ENCODE results near the gene METRN.
"Not testable (repeated sequence)": the region's sequence is repeated elsewhere in the genome, so short reads cannot be mapped to it uniquely, and the experiment has no call there.

Gene METRN

DNA sequence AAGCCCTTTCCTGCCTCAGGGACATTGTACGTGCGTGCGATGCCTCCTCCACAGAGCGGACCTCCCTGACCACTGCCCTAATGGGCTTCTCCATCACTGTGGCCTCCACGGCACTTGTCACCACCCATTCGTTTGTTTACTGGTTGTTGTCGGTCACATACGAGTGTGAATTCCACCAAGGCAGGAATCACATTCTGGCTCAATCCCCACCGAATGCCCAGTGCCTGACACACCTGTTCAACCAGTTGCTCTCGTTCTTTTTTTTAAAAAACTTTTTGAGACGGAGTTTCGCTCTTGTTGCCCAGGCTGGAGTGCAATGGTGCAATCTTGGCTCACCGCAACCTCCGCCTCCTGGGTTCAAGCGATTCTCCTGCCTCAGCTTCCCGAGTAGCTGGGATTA is 23.7 kb upstream of the METRN start:
- DNase-seq (ENCODE audit: low read depth in 2 of 2): not testable (repeated sequence)

DNA sequence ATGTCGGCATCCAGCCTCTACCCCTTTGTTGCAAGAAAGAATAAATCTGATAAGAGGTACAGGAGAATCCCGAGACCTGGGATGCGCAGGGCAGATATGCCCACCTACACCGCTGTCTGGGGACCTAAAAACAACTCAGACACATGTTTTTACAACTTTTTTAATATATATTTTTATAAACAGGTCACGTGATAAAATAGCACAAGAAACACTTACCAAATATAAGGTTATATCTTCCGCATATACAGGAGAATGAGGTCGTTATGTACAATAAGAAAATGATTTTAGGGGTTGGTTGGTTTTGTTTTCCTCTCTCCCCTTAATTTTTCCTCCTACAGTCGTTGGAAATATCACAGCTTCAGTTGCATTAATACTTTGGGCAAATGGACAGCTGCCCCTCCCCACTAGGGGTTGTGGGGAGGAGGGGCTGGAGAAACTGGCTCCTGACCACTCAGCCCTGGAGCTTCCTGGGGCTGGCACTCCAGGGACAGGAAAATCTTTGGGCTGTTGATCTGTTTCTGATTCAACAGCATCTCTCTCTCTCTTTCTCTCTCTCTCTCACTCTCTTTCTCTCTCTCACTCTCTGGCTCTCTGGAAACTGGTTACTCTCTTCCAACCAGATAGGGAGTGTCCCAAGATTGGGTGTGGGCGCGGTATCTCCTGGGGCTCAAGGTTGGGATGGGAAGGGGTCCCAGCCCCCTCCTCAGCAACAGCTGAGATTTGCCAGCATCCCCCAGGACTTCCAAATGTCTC is 22.4 kb upstream of the METRN start:
- no peak for DNase-seq (ENCODE audit: low read depth in 2 of 2)

DNA sequence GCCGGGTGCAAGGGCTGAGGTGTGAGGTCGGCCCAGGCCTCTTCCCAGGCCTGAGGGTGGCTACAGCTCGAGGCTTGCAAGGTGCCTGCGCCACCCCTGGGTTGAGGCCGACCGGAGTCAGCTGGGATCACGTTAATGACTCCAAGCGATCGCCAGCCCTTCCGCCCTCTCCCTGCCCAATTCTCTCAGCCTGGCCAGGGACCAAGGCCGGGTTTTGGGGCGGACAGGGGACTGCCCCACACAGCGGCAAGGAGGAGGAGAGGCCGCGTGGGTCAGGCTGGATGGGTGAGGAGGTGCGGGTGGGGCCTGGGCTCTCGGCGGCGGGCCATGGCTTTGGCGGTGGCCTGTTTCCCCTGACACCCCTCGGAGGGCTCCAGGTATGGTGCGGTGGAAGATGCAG is 21.6 kb upstream of the METRN start:
- no peak for DNase-seq (ENCODE audit: low read depth in 2 of 2)

DNA sequence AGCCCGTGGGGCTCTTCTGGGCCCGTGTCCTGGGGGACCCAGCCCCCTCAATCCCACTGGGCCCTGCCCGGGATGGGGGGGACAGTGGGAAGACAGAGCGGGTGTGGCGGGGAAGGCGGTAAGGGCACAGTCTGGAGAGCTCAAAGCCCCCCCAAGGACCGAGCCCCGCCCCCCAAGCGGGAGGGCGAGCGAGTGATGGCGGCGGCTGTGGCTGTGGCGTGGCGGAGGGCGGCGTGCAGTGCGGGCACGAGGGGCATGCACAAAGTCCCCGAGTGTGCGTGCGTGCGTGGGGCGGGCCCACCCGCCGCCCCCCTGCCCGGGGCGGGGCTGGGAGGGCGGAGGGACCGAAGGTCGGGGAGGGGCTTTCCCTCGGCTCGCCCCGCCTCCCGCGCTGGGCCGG is 21.2 kb upstream of the METRN start:
- DNase-seq (ENCODE audit: low read depth in 2 of 2): no peak

- no peak for DNase-seq (ENCODE audit: low read depth in 2 of 2)
Observed at GRCh38 chr16:694187-694862, 20.6 kb upstream of the METRN start.

DNA sequence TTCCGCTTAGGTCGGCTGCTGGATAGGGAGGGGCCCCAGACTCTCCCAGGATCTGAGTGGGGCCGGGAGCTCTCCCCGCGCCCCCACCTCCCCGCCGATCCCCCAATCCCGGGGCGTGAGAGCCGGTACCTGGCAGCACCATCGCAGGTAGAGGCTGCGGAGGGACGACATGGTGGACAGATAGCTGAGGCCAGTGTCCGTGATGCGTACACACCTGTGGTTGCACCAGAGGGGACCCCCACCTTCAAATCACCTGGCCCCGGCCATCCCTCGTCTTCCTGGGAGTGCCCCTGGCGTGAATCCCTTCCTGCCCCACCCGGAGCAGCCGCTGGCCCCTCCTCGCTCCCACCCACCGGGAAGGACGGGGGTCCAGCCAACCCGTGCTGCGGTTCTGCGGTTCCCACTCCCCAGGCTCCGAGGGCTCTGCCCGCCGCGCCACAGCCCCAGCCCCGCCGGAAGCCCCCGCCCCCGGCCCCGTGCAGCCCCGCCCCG is 20.0 kb upstream of the METRN start:
- no peak for DNase-seq (ENCODE audit: low read depth in 2 of 2)

GRCh38 chr16:695355-696089 is 19.4 kb upstream of the METRN start:
- DNase-seq (ENCODE audit: low read depth in 2 of 2): peak; percentile 43 to 49

DNA sequence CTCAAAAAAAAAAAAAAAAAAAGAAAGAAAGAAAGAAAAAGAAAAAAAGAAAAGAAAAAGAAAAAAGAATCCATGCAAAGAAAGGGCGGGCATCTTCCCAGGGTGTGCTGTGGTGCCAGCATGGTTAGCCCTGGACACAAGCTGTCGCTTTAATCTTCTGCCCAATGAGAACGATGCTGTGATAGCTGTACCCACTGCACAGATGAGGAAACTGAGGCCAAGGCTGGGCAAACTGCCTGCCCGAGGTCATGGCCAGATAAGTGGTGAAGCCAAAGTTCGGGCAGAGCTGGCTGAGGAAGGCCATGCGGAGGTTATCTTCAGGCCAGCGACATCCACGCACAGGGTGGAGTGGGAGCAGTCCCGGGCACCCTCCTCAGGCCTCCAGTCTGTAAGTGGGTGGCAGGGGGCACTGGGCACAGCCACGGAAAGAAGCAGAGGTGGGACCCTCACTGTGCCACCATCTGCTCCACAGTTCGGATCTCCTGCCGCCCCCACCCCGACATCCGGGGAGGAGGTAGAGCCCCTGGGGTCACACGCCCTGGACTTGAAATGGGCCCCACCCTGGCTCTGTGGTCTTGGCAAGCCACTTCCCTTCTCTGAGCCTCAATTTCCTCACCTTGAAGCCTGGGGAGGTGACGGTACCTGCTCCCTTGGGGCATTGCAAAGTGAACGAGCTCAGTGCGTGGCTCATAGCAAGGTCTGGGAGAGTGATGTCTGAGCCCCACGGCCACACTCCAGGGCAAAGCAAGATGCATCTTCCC is 15.8 kb upstream of the METRN start:
- no peak for DNase-seq (ENCODE audit: low read depth in 2 of 2)

DNA sequence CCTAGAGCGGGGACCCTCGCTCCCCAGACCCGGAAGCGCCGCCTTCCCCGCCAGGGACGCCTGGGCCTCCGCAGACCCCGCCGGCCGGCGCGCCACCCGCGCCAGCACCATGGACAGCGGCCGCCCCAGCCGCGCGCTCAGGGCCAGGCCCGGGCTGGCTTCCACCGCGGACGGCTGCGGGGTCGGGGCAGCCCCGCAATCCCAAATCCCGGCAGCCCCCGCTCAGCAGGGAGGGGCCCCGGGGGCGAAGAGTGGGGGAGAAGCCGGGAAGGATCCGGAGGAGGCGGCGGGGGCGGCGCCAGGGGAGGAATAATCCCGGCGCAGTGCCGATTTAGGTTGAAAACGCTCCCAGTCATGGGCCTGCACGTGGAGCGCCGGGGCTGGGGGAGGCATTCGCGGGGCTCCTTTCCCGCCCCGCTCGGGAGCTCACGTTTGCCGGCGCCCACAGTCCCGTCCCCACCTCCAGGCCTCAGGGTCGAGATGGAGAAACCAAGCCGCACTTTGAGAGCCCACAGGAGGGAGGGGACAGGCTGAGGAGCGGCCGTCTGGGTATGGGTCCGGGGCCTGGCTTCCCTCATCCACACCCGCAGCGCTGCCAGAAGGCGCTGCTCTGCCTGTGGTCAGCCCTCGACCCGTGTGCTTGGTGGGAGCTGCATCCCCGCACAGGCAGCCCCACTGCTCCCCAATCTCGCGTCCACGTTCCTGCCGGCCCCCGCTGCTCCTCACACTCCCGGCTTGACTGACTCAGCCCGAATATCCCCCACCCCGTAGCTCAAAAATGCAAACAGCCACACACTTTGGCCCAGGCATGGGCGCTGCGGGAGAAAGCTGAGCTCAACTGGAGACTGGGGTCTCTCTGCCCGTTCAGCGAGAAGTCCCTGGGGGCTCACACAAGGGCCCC is 14.0 kb upstream of the METRN start:
- DNase-seq (ENCODE audit: low read depth in 2 of 2): no peak

- no peak for DNase-seq (ENCODE audit: low read depth in 2 of 2)
Observed at GRCh38 chr16:702341-702740, 12.6 kb upstream of the METRN start.

GRCh38 chr16:703406-703805 is 11.5 kb upstream of the METRN start:
- no peak for DNase-seq (ENCODE audit: low read depth in 2 of 2)

- DNase-seq (ENCODE audit: low read depth in 2 of 2): no peak
Observed at GRCh38 chr16:704047-704446, 10.9 kb upstream of the METRN start.

GRCh38 chr16:704552-705380 is 10.2 kb upstream of the METRN start:
- DNase-seq (ENCODE audit: low read depth in 2 of 2): no peak

- DNase-seq (ENCODE audit: low read depth in 2 of 2): no peak
Observed at GRCh38 chr16:705431-706188, 9.3 kb upstream of the METRN start, which contains the start of gene FBXL16. TSS of gene FBXL16 (minus strand) at chr16:705801. CDS start at chr16:697405, 8,396 bp downstream.

GRCh38 chr16:706189-707061 is 8.5 kb upstream of the METRN start:
- DNase-seq (ENCODE audit: low read depth in 2 of 2): no peak

GRCh38 chr16:707062-707538 is 7.8 kb upstream of the METRN start:
- no peak for DNase-seq (ENCODE audit: low read depth in 2 of 2)

DNA sequence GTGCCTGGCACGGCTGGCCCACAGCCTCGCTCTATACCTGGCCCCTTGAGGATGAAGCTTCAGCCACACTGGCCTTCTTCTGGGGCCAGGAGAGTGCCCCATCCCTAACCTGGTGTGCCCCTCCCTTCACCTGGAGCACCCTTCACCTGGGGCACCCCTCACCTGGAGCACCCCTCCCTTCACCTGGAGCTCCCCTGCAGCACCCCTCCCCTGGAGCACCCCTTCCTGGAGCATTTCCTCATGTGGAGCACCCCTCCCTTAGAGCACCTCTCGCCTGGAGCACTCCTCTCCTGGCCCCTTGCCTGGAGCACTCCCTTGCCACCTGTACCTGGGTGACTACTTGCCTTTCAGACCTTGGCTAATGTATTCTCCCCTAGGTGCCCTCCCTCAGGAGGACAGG is 6.9 kb upstream of the METRN start:
- DNase-seq (ENCODE audit: low read depth in 2 of 2): no peak

DNA sequence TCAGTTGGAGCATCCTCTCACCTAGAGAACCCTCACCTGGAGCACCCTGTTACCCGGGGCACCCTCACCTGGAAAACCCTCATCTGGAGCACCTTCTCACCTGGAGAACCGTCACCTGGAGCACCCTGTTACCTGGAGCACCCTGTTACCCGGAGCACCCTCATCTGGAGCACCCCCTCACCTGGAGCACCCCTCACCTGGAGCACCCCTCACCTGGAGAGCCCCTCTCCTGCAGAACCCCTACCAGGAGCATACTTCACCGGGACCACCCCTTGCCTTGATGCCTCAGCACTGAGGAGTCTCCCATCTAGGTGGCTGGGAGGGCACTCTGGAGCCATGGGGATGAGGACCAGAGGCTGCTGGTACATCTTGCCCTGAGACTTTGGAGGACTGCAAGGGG is 6.0 kb upstream of the METRN start:
- DNase-seq (ENCODE audit: low read depth in 2 of 2): no peak

All from stimulated activated CD8-positive, alpha-beta memory T cell treated with anti-CD3 and anti-CD28 coated beads, Interleukin-15, amount 100 ng/mL, for 4 hours (primary cell).